Astrocyte (in vitro differentiated cells and primary cell): ENCODE data around the gene CHST9.

ENCODE experiments used
- EZH2 ChIP-seq: IDR thresholded peaks from 2 replicates; pipeline ENCODE4 v1.6.1; 2012; ENCODE audit warnings: mild to moderate bottlenecking, low read length, inconsistent platforms; ENCODE audit not compliant: insufficient read depth
- TF ChIP-seq, protein P1 (sequence below): IDR thresholded peaks from 2 replicates; pipeline ENCODE4 v1.5.1; 2011; ENCODE audit warnings: low read depth, mild to moderate bottlenecking, inconsistent platforms, low read length, moderate library complexity; ENCODE audit not compliant: insufficient read depth

DNA sequence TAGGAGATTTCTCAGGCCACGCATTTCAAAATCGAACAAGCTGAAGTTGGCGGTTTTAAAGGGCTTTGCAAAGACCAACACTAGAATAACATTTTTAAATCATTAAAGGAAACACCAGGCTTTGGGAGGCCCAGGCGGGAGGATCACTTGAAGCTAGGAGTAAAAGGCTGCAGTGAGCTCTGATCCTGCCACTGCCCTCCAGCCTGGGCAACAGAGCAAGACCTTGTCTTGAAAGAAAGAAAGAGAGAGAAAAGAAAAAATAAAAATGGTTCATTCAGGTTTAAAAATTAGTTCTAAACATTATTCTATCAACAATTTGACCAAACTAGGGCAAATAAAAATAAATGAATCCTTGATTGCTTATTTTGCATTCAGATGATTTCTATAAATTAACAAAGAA lies 789 bp upstream of the CHST9 start:
- TF ChIP-seq, protein P1, sequence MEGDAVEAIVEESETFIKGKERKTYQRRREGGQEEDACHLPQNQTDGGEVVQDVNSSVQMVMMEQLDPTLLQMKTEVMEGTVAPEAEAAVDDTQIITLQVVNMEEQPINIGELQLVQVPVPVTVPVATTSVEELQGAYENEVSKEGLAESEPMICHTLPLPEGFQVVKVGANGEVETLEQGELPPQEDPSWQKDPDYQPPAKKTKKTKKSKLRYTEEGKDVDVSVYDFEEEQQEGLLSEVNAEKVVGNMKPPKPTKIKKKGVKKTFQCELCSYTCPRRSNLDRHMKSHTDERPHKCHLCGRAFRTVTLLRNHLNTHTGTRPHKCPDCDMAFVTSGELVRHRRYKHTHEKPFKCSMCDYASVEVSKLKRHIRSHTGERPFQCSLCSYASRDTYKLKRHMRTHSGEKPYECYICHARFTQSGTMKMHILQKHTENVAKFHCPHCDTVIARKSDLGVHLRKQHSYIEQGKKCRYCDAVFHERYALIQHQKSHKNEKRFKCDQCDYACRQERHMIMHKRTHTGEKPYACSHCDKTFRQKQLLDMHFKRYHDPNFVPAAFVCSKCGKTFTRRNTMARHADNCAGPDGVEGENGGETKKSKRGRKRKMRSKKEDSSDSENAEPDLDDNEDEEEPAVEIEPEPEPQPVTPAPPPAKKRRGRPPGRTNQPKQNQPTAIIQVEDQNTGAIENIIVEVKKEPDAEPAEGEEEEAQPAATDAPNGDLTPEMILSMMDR = no peak
- no peak for TF ChIP-seq EZH2
